Uterus (tissue), 2 donors: ENCODE results near the gene FMC1.

Experiments used
- CTCF ChIP-seq, 4 experiments: fragments of 200-600 bp in 2 of 4; fragments of 450-650 bp in 2 of 4; sonication (generic) in 2 of 4; IDR thresholded peaks; one replicate each; pipeline ENCODE4 v1.5.1; 2016 to 2019; ENCODE audit warnings: antibody characterized with exemption in 4 of 4, mild to moderate bottlenecking in 2 of 4, moderate library complexity in 1 of 4
- POLR2A ChIP-seq, 2 donors: fragments of 450-650 bp; IDR thresholded peaks; one replicate each; pipeline ENCODE4 v1.6.1; 2016; ENCODE audit warnings: antibody characterized with exemption in 2 of 2, mild to moderate bottlenecking in 1 of 2, moderate library complexity in 1 of 2

GRCh38 chr7:139367438-139368155, 26.5 kb downstream of the FMC1 start:
- TF ChIP-seq CTCF (IDR thresholded peaks at IDR 0.05) (no peak), POLR2A (IDR thresholded peaks at IDR 0.05) (no peak)
